Fibroblast of skin of scalp (primary cell): ENCODE data around the gene DNAJC7.

Experiments used
- DNase-seq: peaks from one replicate; pipeline ENCODE4 v3.0.0-alpha.2; 2013

Gene DNAJC7

GRCh38 chr17:42010266-42010680 is 7.0 kb downstream of the DNAJC7 start:
- DNase-seq: peak; percentile 58

- DNase-seq: no peak
Observed at GRCh38 chr17:42009170-42009569, 8.1 kb downstream of the DNAJC7 start.

GRCh38 chr17:42005166-42005565 is 12.1 kb downstream of the DNAJC7 start:
- DNase-seq: peak; percentile 22

GRCh38 chr17:42002792-42003301 is 14.4 kb downstream of the DNAJC7 start:
- DNase-seq: peak; percentile 33

- DNase-seq: no peak
Observed at GRCh38 chr17:42002175-42002791, 15.0 kb downstream of the DNAJC7 start.

GRCh38 chr17:42001729-42002128 is 15.5 kb downstream of the DNAJC7 start:
- no peak for DNase-seq

- no peak for DNase-seq
Observed at GRCh38 chr17:42000413-42001133, 16.7 kb downstream of the DNAJC7 start.

- DNase-seq: no peak
Observed at GRCh38 chr17:41998497-41998896, 18.7 kb downstream of the DNAJC7 start.

GRCh38 chr17:41996855-41997164 is 20.4 kb downstream of the DNAJC7 start:
- DNase-seq: no peak

- DNase-seq: peak; percentile 17
Observed at GRCh38 chr17:41992576-41992975, 24.7 kb downstream of the DNAJC7 start.

- no peak for DNase-seq
Observed at GRCh38 chr17:41989702-41990419, 27.4 kb downstream of the DNAJC7 start.

GRCh38 chr17:41988418-41988817 is 28.8 kb downstream of the DNAJC7 start:
- no peak for DNase-seq

- no peak for DNase-seq
Observed at GRCh38 chr17:41987642-41988041, 29.6 kb downstream of the DNAJC7 start.

- DNase-seq: no peak
Observed at GRCh38 chr17:41986634-41987033, 30.6 kb downstream of the DNAJC7 start.

GRCh38 chr17:41985919-41986318 is 31.3 kb downstream of the DNAJC7 start:
- no peak for DNase-seq

GRCh38 chr17:41984454-41984853 is 32.8 kb downstream of the DNAJC7 start:
- DNase-seq: no peak

- DNase-seq: no peak
Observed at GRCh38 chr17:41982026-41982760, 35.0 kb downstream of the DNAJC7 start.

- no peak for DNase-seq
Observed at GRCh38 chr17:41977991-41978390, 39.2 kb downstream of the DNAJC7 start.

- DNase-seq: no peak
Observed at GRCh38 chr17:41976142-41976768, 41.0 kb downstream of the DNAJC7 start.

- no peak for DNase-seq
Observed at GRCh38 chr17:41975099-41976083, 41.8 kb downstream of the DNAJC7 start.

- DNase-seq: no peak
Observed at GRCh38 chr17:41974658-41975057, 42.6 kb downstream of the DNAJC7 start.
